Measurements from ENCODE around the gene PRKN. TPM values are rescaled to one million over a fixed set of nuclear protein-coding genes. Genes with fewer than 3 reads are reported as not detected.
"Not testable (repeated sequence)": the region's sequence is repeated elsewhere in the genome, so short reads cannot be mapped to it uniquely, and the experiment has no call there.

Gene PRKN
- total RNA-seq, 4 donors from 2014 or later: 5.2 to 121 (median 6.9) TPM

DNA sequence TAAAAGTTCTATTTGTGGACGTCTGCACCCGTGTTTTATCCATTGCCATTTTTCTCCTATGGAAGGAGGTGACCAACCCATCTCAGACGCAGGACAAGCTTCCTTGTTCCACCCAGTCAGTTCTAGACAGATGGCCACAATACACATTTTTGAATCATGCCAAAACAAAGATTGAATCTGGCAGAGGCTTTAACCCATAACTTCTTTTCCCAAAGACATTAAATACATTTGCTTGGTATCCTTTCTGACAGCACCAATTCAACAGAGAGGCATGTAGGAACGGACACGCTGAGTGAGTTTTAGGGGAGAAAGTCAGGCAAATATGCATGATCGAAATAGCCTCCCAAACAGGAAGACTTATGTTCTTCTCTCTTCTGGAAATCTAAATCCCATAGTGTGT is 901.1 kb downstream of the PRKN start:
- H3K27ac ChIP-seq: no peak overlapping the region
- TF ChIP-seq POLR2A (IDR thresholded peaks at IDR 0.05): no peak
- TF ChIP-seq, protein P1, sequence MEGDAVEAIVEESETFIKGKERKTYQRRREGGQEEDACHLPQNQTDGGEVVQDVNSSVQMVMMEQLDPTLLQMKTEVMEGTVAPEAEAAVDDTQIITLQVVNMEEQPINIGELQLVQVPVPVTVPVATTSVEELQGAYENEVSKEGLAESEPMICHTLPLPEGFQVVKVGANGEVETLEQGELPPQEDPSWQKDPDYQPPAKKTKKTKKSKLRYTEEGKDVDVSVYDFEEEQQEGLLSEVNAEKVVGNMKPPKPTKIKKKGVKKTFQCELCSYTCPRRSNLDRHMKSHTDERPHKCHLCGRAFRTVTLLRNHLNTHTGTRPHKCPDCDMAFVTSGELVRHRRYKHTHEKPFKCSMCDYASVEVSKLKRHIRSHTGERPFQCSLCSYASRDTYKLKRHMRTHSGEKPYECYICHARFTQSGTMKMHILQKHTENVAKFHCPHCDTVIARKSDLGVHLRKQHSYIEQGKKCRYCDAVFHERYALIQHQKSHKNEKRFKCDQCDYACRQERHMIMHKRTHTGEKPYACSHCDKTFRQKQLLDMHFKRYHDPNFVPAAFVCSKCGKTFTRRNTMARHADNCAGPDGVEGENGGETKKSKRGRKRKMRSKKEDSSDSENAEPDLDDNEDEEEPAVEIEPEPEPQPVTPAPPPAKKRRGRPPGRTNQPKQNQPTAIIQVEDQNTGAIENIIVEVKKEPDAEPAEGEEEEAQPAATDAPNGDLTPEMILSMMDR (IDR thresholded peaks at IDR 0.05): no peak
- no peak for DNase-seq
- no peaks in the 10 kb centered on the region for H3K27me3 ChIP-seq
- no peaks in the 10 kb centered on the region for H3K36me3 ChIP-seq
- intact Hi-C loops (cut with DNase I): no loop called here
- no peak overlapping the region for H3K4me3 ChIP-seq (replicated peaks in 1 of 3)
- no peaks in the 10 kb centered on the region for H3K4me1 ChIP-seq
- 73 to 77% methylated on average over 6 of the region's 6 CpGs for WGBS, 2 donors
- no peaks in the 10 kb centered on the region for H3K9me3 ChIP-seq

DNA sequence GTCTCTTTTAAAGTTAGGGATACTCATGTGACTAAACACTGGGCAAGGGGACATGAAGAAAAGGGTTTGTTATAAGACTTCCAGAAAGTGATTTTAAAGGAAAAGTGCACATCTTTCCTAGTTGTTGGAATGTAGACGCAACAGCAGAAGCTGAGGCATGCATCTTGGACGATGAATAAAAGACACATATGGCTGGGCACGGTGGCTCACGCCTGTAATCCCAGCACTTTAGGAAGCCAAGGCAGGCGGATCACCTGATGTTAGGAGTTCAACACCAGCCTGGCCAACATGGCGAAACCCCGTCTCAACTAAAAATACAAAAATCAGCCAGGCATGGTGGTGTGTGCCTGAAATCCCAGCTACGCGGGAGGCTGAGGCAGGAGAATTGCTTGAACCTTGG is 905.4 kb downstream of the PRKN start:
- H3K27me3 ChIP-seq; H3K9me3 ChIP-seq; H3K27ac ChIP-seq; H3K4me1 ChIP-seq; DNase-seq; H3K4me3 ChIP-seq (replicated peaks in 1 of 3); H3K36me3 ChIP-seq; intact Hi-C loops (cut with DNase I): not testable (repeated sequence)
- WGBS, 2 donors: 91 to 92% methylated on average over 9 of the region's 9 CpGs

DNA sequence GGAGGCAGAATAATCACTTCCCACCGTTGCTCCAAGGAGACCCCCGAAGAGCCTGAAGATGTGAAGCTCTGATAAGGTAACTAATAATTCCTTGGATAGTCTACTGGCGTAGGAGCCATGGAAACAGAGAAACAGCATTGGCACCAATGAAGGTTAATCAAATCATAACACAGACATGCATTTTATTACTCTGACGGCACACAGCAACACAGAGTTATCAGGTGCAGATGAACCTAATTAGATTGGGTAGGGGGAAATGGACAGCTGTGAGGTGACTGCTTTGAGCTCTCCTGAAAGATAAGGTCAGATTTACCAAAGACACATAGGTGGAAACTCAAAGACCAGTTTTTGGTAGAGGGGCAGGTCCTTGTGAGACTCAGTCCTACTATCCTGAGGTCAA is 909.7 kb downstream of the PRKN start:
- no peaks in the 10 kb centered on the region for H3K9me3 ChIP-seq
- H3K27ac ChIP-seq: no peak overlapping the region
- intact Hi-C loops (cut with DNase I): no loop called here
- TF ChIP-seq POLR2A (IDR thresholded peaks at IDR 0.05): no peak
- TF ChIP-seq, protein P1 (IDR thresholded peaks at IDR 0.05): no peak
- H3K27me3 ChIP-seq: no peaks in the 10 kb centered on the region
- no peak overlapping the region for H3K4me3 ChIP-seq (replicated peaks in 1 of 3)
- H3K36me3 ChIP-seq: no peaks in the 10 kb centered on the region
- no peak for DNase-seq
- no peaks in the 10 kb centered on the region for H3K4me1 ChIP-seq
- WGBS, 2 donors: 71 to 72% methylated on average over 4 of the region's 4 CpGs

DNA sequence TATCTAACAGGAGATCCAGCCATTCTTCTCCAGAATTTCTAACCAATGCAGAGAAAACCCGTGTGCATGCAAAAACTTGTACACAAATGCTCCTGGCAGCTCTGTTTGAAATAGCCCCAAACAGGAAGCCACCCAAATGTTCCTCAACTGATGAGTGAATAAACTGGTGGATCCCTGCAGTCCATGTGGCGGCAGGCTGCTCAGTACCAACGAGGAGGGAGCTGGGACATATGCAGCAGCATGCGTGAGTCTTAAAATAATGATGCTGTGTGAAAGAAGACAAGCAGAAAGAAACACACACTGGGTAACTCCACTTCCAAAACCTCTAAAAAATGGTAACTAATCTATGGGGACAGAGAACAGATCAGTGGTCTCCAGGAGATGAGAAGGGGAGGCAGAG is 911.6 kb downstream of the PRKN start:
- DNase-seq: no peak
- Histone ChIP-seq H3K4me3 (replicated peaks in 1 of 3) (no peak overlapping the region), H3K4me1 (no peaks in the 10 kb centered on the region), H3K27ac (no peak overlapping the region), H3K27me3 (no peaks in the 10 kb centered on the region), H3K9me3 (no peaks in the 10 kb centered on the region), H3K36me3 (no peaks in the 10 kb centered on the region)
- intact Hi-C loops (cut with DNase I): no loop called here
- no peak for TF ChIP-seq POLR2A (IDR thresholded peaks at IDR 0.05)
- TF ChIP-seq, protein P1 (IDR thresholded peaks at IDR 0.05): no peak
- WGBS, 2 donors: 59 to 61% methylated on average over 4 of the region's 4 CpGs

DNA sequence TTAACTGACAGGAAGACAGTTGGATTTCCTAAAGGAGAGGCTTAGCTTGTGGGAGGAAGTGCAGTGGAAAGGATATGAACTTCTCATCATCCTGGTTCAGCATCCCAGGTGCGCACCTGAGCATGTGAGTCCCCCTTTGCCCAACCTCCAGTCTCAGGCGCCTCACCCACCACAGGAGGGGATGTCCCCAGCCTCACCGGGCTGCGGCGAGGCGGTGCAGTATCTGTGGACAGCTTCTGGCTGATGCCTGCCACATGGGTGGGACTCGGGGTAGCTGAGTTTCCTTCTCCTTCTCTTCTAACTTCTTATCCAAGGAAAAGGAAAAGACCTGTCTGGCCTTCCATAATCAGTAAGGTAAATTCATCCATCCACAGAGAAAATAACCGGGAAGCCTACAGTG is 914.4 kb downstream of the PRKN start:
- 94% methylated on average over 8 of the region's 8 CpGs for WGBS, 2 donors

More for the DNA sequence above, 914.4 kb downstream of the PRKN start:
- intact Hi-C loops (cut with DNase I): no loop called here
- H3K36me3 ChIP-seq: no peaks in the 10 kb centered on the region
- no peaks in the 10 kb centered on the region for H3K9me3 ChIP-seq
- no peak overlapping the region for H3K4me3 ChIP-seq (replicated peaks in 1 of 3)
- H3K4me1 ChIP-seq: no peaks in the 10 kb centered on the region
- DNase-seq: no peak
- H3K27ac ChIP-seq: no peak overlapping the region
- no peak for TF ChIP-seq POLR2A (IDR thresholded peaks at IDR 0.05)
- TF ChIP-seq, protein P1 (IDR thresholded peaks at IDR 0.05): no peak
- H3K27me3 ChIP-seq: no peaks in the 10 kb centered on the region

Measured in thyroid gland (tissue), 4 donors.